Neutrophil (primary cell): ENCODE results near the gene VAV3.
"Not testable (repeated sequence)": the region's sequence is repeated elsewhere in the genome, so short reads cannot be mapped to it uniquely, and the experiment has no call there.

Experiments used
- H3K27ac ChIP-seq: fragments of 200-600 bp; sonication (generic); 2 replicates; pipeline ENCODE4 v1.5.1; 2016; ENCODE audit warnings: mild to moderate bottlenecking, moderate library complexity
- H3K27me3 ChIP-seq: fragments of 200-600 bp; sonication (generic); 2 replicates; pipeline ENCODE4 v1.6.0; 2016; ENCODE audit warnings: mild to moderate bottlenecking
- H3K36me3 ChIP-seq: fragments of 200-600 bp; sonication (generic); 2 replicates; pipeline ENCODE4 v1.5.1; 2017
- H3K4me1 ChIP-seq, 2 experiments: fragments of 200-600 bp in 1 of 2; sonication (generic) in 1 of 2; 1 replicate in 1 of 2; 2 replicates in 1 of 2; pipeline versions ENCODE4 v1.5.1 to v1.6.1; 2013 to 2016; ENCODE audit warnings: low read depth in 1 of 2, low read length in 1 of 2, mild to moderate bottlenecking in 1 of 2, moderate library complexity in 1 of 2; ENCODE audit not compliant: control insufficient read depth in 1 of 2, insufficient read depth in 1 of 2
- H3K4me3 ChIP-seq, 2 experiments: fragments of 200-600 bp in 1 of 2; sonication (generic) in 1 of 2; 1 replicate in 1 of 2; 2 replicates in 1 of 2; pipeline ENCODE4 v1.5.1; 2013 to 2016; ENCODE audit warnings: low read depth in 1 of 2, low read length in 1 of 2, mild to moderate bottlenecking in 1 of 2, moderate library complexity in 1 of 2
- H3K9me3 ChIP-seq: fragments of 200-600 bp; sonication (generic); 2 replicates; pipeline ENCODE4 v1.5.1; 2016
- CTCF ChIP-seq: fragments of 200-600 bp; sonication (generic); IDR thresholded peaks from 2 replicates; pipeline ENCODE4 v1.5.1; 2016; ENCODE audit warnings: antibody characterized with exemption

VAV3 gene

GRCh38 chr1:107661158-107661557, 303.8 kb downstream of the VAV3 start:
- Histone ChIP-seq H3K9me3 (no peaks in the 10 kb centered on the region), H3K27me3 (no peaks in the 10 kb centered on the region), H3K4me1 (no peaks in the 10 kb centered on the region), H3K4me3 (no peak overlapping the region), H3K36me3 (peaks cover 18% of the 10 kb centered on the region), H3K27ac (no peak overlapping the region)
- no peak for TF ChIP-seq CTCF

GRCh38 chr1:107659961-107660360, 305.0 kb downstream of the VAV3 start:
- TF ChIP-seq CTCF = no peak
- Histone ChIP-seq H3K4me3 (no peak overlapping the region), H3K4me1 (no peaks in the 10 kb centered on the region), H3K27me3 (no peaks in the 10 kb centered on the region), H3K36me3 (peaks cover 11% of the 10 kb centered on the region), H3K27ac (no peak overlapping the region), H3K9me3 (no peaks in the 10 kb centered on the region)

- no peaks in the 10 kb centered on the region for H3K27me3 ChIP-seq
- no peak overlapping the region for H3K27ac ChIP-seq
- H3K36me3 ChIP-seq = peaks cover 1% of the 10 kb centered on the region
- no peak for TF ChIP-seq CTCF
- H3K9me3 ChIP-seq = no peaks in the 10 kb centered on the region
- H3K4me3 ChIP-seq = no peak overlapping the region
- no peaks in the 10 kb centered on the region for H3K4me1 ChIP-seq
Observed at GRCh38 chr1:107657356-107657755, 307.6 kb downstream of the VAV3 start.

GRCh38 chr1:107653765-107654164, 311.2 kb downstream of the VAV3 start:
- Histone ChIP-seq H3K36me3 (no peaks in the 10 kb centered on the region), H3K4me3 (no peak overlapping the region), H3K27ac (no peak overlapping the region), H3K27me3 (no peaks in the 10 kb centered on the region), H3K9me3 (no peaks in the 10 kb centered on the region), H3K4me1 (no peaks in the 10 kb centered on the region)
- TF ChIP-seq CTCF = no peak

- H3K4me3 ChIP-seq = no peak overlapping the region
- no peaks in the 10 kb centered on the region for H3K36me3 ChIP-seq
- TF ChIP-seq CTCF = no peak
- no peaks in the 10 kb centered on the region for H3K4me1 ChIP-seq
- no peaks in the 10 kb centered on the region for H3K27me3 ChIP-seq
- no peaks in the 10 kb centered on the region for H3K9me3 ChIP-seq
- H3K27ac ChIP-seq = no peak overlapping the region
Observed at GRCh38 chr1:107653005-107653404, 312.0 kb downstream of the VAV3 start.

- H3K36me3 ChIP-seq, H3K4me3 ChIP-seq, H3K4me1 ChIP-seq, H3K27ac ChIP-seq, H3K9me3 ChIP-seq, H3K27me3 ChIP-seq: not testable (repeated sequence)
Observed at GRCh38 chr1:107650825-107651224, 314.2 kb downstream of the VAV3 start.
